Suprapubic skin (tissue), 3 donors: ENCODE results near the gene LPAR1.

Experiments
- CTCF ChIP-seq, 2 donors: fragments of 200-600 bp in 1 of 2; fragments of 450-650 bp in 1 of 2; sonication (generic) in 1 of 2; IDR thresholded peaks; one replicate each; pipeline ENCODE4 v1.5.1; 2016 to 2019; ENCODE audit warnings: antibody characterized with exemption in 2 of 2, mild to moderate bottlenecking in 1 of 2, moderate library complexity in 1 of 2
- POLR2AphosphoS5 ChIP-seq, 3 donors: sonication (generic); formaldehyde crosslinking; IDR thresholded peaks; one replicate each; pipeline ENCODE4 v1.6.1; 2017; ENCODE audit warnings: antibody characterized with exemption in 3 of 3

- TF ChIP-seq POLR2AphosphoS5 (IDR thresholded peaks at IDR 0.05) (no peak), CTCF (IDR thresholded peaks at IDR 0.05) (no peak)
Measured at GRCh38 chr9:110847671-110848070, 190.6 kb downstream of the LPAR1 start.
